ENCODE data around the gene RIMBP2.

The RIMBP2 gene

GRCh38 chr12:130497991-130498390 lies 218.1 kb downstream of the RIMBP2 start:
- H3K4me3 ChIP-seq (ENCODE audit: low read depth, low read length) = no peak overlapping the region
- POLR2A ChIA-PET = no interaction called here
- no peaks in the 10 kb centered on the region for H3K36me3 ChIP-seq (ENCODE audit: control insufficient read depth in 2 of 2, insufficient read depth in 1 of 2, low read length in 2 of 2)
- no peaks in the 10 kb centered on the region for H3K9me3 ChIP-seq (ENCODE audit: control insufficient read depth, insufficient read depth, low read depth, low read length)
- TF ChIP-seq KLF17 (tag by site-specific recombination; IDR thresholded peaks at IDR 0.05) (no peak), ZNF174 (tag by site-specific recombination; IDR thresholded peaks at IDR 0.05) (no peak), ZNF621 (tag by site-specific recombination; IDR thresholded peaks at IDR 0.05) (no peak), KLF8 (tag by site-specific recombination; IDR thresholded peaks at IDR 0.05) (no peak), ZNF10 (tag by site-specific recombination; IDR thresholded peaks at IDR 0.05) (no peak)
- no peaks in the 10 kb centered on the region for H3K4me1 ChIP-seq (ENCODE audit: control insufficient read depth, insufficient read depth, low read length)
- no peak overlapping the region for H3K27ac ChIP-seq (ENCODE audit: extremely low read depth, low read depth, low read length)
- CTCF ChIA-PET = no interaction called here

GRCh38 chr12:130497321-130497720 lies 218.8 kb downstream of the RIMBP2 start:
- Histone ChIP-seq H3K4me3 (ENCODE audit: low read depth, low read length) (no peak overlapping the region), H3K9me3 (ENCODE audit: control insufficient read depth, insufficient read depth, low read depth, low read length) (no peaks in the 10 kb centered on the region), H3K36me3 (ENCODE audit: control insufficient read depth in 2 of 2, insufficient read depth in 1 of 2, low read length in 2 of 2) (no peaks in the 10 kb centered on the region), H3K4me1 (ENCODE audit: control insufficient read depth, insufficient read depth, low read length) (no peaks in the 10 kb centered on the region), H3K27ac (ENCODE audit: extremely low read depth, low read depth, low read length) (no peak overlapping the region)
- CTCF ChIA-PET = no interaction called here
- POLR2A ChIA-PET = no interaction called here
- TF ChIP-seq ZNF362 (tag by site-specific recombination; IDR thresholded peaks at IDR 0.05) = no peak
- TF ChIP-seq ZNF423 (tag by site-specific recombination; IDR thresholded peaks at IDR 0.05) = no peak
- no peak for TF ChIP-seq ZNF404 (tag by site-specific recombination; IDR thresholded peaks at IDR 0.05)
- no peak for TF ChIP-seq ZNF548 (tag by site-specific recombination; IDR thresholded peaks at IDR 0.05)
- TF ChIP-seq ZNF488 (tag by site-specific recombination; IDR thresholded peaks at IDR 0.05) = no peak
- no peak for TF ChIP-seq ZNF530 (tag by site-specific recombination; IDR thresholded peaks at IDR 0.05; ENCODE audit: low read depth)
- no peak for TF ChIP-seq ZNF24 (tag by site-specific recombination; IDR thresholded peaks at IDR 0.05)
- no peak for TF ChIP-seq IKZF3 (tag by site-specific recombination; IDR thresholded peaks at IDR 0.05)
- TF ChIP-seq ZNF366 (tag by site-specific recombination; conservative IDR thresholded peaks at IDR 0.05) = no peak
- no peak for TF ChIP-seq EGR2 (tag by site-specific recombination; IDR thresholded peaks at IDR 0.05; ENCODE audit: low read depth)
- no peak for TF ChIP-seq SP3 (tag by site-specific recombination; IDR thresholded peaks at IDR 0.05)
- no peak for TF ChIP-seq ZNF266 (tag by site-specific recombination; IDR thresholded peaks at IDR 0.05; ENCODE audit: low read depth)
- TF ChIP-seq ZNF610 (tag by site-specific recombination; IDR thresholded peaks at IDR 0.05; ENCODE audit: borderline replicate concordance) = no peak
- TF ChIP-seq MEIS1 (CRISPR knock-in tag; IDR thresholded peaks at IDR 0.05; ENCODE audit: borderline replicate concordance) = no peak
- no peak for TF ChIP-seq ZNF146 (tag by site-specific recombination; IDR thresholded peaks at IDR 0.05)
- TF ChIP-seq ZNF514 (tag by site-specific recombination; IDR thresholded peaks at IDR 0.05) = no peak
- TF ChIP-seq ZNF776 (tag by site-specific recombination; IDR thresholded peaks at IDR 0.05; ENCODE audit: borderline replicate concordance) = no peak
- no peak for TF ChIP-seq ZNF155 (tag by site-specific recombination; IDR thresholded peaks at IDR 0.05)
- no peak for TF ChIP-seq ZNF518A (tag by site-specific recombination; conservative IDR thresholded peaks at IDR 0.05; ENCODE audit: low read depth)

Data from HEK293 (cell line).